K562 (cell line): Measurements from ENCODE around the gene SHISA6. TPM values are rescaled to one million over a fixed set of nuclear protein-coding genes. Genes with fewer than 3 reads are reported as not detected.

ENCODE experiments used
- ATAC-seq: fragments of 200-7000 bp; cut with Tn5 transposase; 3 replicates; pipeline ENCODE4 v1.9.1; 2020; ENCODE audit warnings: moderate library complexity
- BruUV-seq: library from RNA; stranded (reverse); fragments of 400-500 nt; replicated peaks from 2 replicates; lab custom pipeline; 2021; lab: Mats Ljungman, UMichigan
- CTCF ChIA-PET: fragments of 300-600 bp; formaldehyde crosslinking; extraction: SDS; loops from one replicate; lab custom pipeline; 2021; ENCODE audit warnings: low intra/inter-chr PET ratio; lab: Yijun Ruan, JAX
- POLR2A ChIA-PET: fragments of 300-600, 350-650 bp; sonication (Branson Sonifier 250); formaldehyde crosslinking; extraction: SDS; loops from one replicate; lab custom pipeline; 2021; ENCODE audit warnings: antibody characterized with exemption, inconsistent platforms; lab: Yijun Ruan, JAX
- DNase-seq, 4 experiments: peaks; one replicate each; pipeline versions ENCODE4 v3.0.0 to v3.0.0-alpha.2; 2011 to 2018; ENCODE audit warnings: low spot score in 3 of 4, mixed read lengths in 3 of 4; ENCODE audit errors: extremely low read depth in 1 of 4
- FAIRE-seq: peaks from 2 replicates; lab custom pipeline; 2011; peaks lifted over from hg19 to GRCh38; lab: Jason Lieb, UNC
- H2AFZ ChIP-seq: 2 replicates; pipeline ENCODE4 v1.6.0; 2011; ENCODE audit warnings: low read depth, low read length, control low read depth, inconsistent platforms
- H3K27ac ChIP-seq: fragments of 200-600 bp; 3 replicates; pipeline ENCODE4 v1.8.0; 2011; ENCODE audit warnings: low read depth, mild to moderate bottlenecking, control low read depth, inconsistent platforms, low read length, moderate library complexity, mixed read lengths; ENCODE audit errors: extremely low read depth
- H3K27me3 ChIP-seq, 2 experiments: fragments of 300-600 bp in 1 of 2; 2 replicates in 1 of 2; 3 replicates in 1 of 2; pipeline versions ENCODE4 v1.6.0 to v1.8.0; 2011; ENCODE audit warnings: inconsistent platforms in 2 of 2, low read length in 2 of 2, mild to moderate bottlenecking in 1 of 2, mixed read lengths in 1 of 2, moderate library complexity in 1 of 2; ENCODE audit not compliant: control insufficient read depth in 2 of 2, insufficient read depth in 2 of 2
- H3K36me3 ChIP-seq: fragments of 300-600 bp; 3 replicates; pipeline ENCODE4 v1.8.0; 2011; ENCODE audit warnings: mild to moderate bottlenecking, low read length, inconsistent platforms; ENCODE audit not compliant: control insufficient read depth, insufficient read depth
- H3K4me1 ChIP-seq, 2 experiments: fragments of 200-600 bp in 1 of 2; replicated peaks in 1 of 2; 2 replicates in 1 of 2; 3 replicates in 1 of 2; pipeline versions ENCODE4 v1.5.1 to v1.8.0; 2011; ENCODE audit warnings: inconsistent platforms in 2 of 2, low read length in 2 of 2, mild to moderate bottlenecking in 1 of 2, mixed read lengths in 1 of 2, moderate library complexity in 1 of 2; ENCODE audit not compliant: control insufficient read depth in 2 of 2, insufficient read depth in 2 of 2
- H3K4me2 ChIP-seq: 2 replicates; pipeline ENCODE4 v1.6.1; 2011; ENCODE audit warnings: low read length, control low read depth, inconsistent platforms, mixed read lengths; ENCODE audit not compliant: insufficient read depth
- H3K4me3 ChIP-seq: fragments of 200-600 bp; sonication (generic), shearing (Covaris generic); 2 replicates; pipeline ENCODE4 v1.5.1; 2016; ENCODE audit warnings: control low read depth, inconsistent platforms
- H3K79me2 ChIP-seq: fragments of 200-600 bp; 3 replicates; pipeline ENCODE4 v1.8.0; 2011; ENCODE audit warnings: low read length, inconsistent platforms; ENCODE audit not compliant: control insufficient read depth, insufficient read depth
- H3K9ac ChIP-seq, 2 experiments: 2 replicates each; pipeline versions ENCODE4 v1.6.0 to v1.6.1; 2011; ENCODE audit warnings: low read depth in 2 of 2, low read length in 2 of 2, control low read depth in 1 of 2, inconsistent platforms in 1 of 2, mild to moderate bottlenecking in 1 of 2, mixed read lengths in 1 of 2; ENCODE audit not compliant: insufficient read depth in 1 of 2
- H3K9me1 ChIP-seq: one replicate; pipeline ENCODE4 v1.6.0; 2011; ENCODE audit warnings: inconsistent platforms, mild to moderate bottlenecking, low read length, moderate library complexity; ENCODE audit not compliant: control insufficient read depth, insufficient read depth
- H3K9me3 ChIP-seq: replicated peaks from 2 replicates; pipeline ENCODE4 v1.5.1; 2011; ENCODE audit warnings: low read depth, low read length, inconsistent platforms; ENCODE audit not compliant: control insufficient read depth, insufficient read depth
- H4K20me1 ChIP-seq: replicated peaks from 2 replicates; pipeline ENCODE4 v1.6.1; 2011; ENCODE audit warnings: low read length, inconsistent platforms, mixed read lengths; ENCODE audit not compliant: control insufficient read depth, insufficient read depth
- FOXJ2 ChIP-seq: fragments of 200-800 bp; sonication (Bioruptor generic); IDR thresholded peaks from 2 replicates; pipeline ENCODE4 v1.6.1; 2016; ENCODE audit warnings: missing genetic modification characterization, missing compliant biosample characterization
- HNRNPLL ChIP-seq: fragments of 200-400 bp; formaldehyde crosslinking; IDR thresholded peaks from 2 replicates; pipeline ENCODE4 v1.6.1; 2017; ENCODE audit warnings: low read length, low read depth, mild to moderate bottlenecking; ENCODE audit not compliant: poor library complexity, severe bottlenecking
- NFIC ChIP-seq: fragments of 450-650 bp; IDR thresholded peaks from 2 replicates; pipeline ENCODE4 v1.6.1; 2017; ENCODE audit warnings: mild to moderate bottlenecking, inconsistent platforms
- RUNX1 ChIP-seq: sonication (generic); IDR thresholded peaks from 2 replicates; pipeline ENCODE4 v1.6.1; 2016; ENCODE audit warnings: antibody characterized with exemption, low read depth
- SMAD2 ChIP-seq: fragments of 150-350 bp; IDR thresholded peaks from 2 replicates; pipeline ENCODE4 v1.6.1; 2014; ENCODE audit warnings: low read depth, mild to moderate bottlenecking, low read length
- ZNF24 ChIP-seq: fragments of 450-650 bp; IDR thresholded peaks from 2 replicates; pipeline ENCODE4 v1.6.1; 2016
- WGBS: fragments of 100-300 bp; shearing (Covaris generic); methylation state at CpG from one replicate; pipeline ENCODE4 v1.1.6; 2016; ENCODE audit warnings: low coverage, mixed read lengths; ENCODE audit not compliant: insufficient coverage; ENCODE audit errors: missing lambda C conversion rate; 5-methylcytosine and 5-hydroxymethylcytosine counted together
- in situ Hi-C: fragments of 300-500 bp; cut with MboI; formaldehyde crosslinking; loops from 4 replicates; pipeline ENCODE4 v1.15.0; 2018; ENCODE audit warnings: inconsistent platforms, mixed read lengths
- intact Hi-C: fragments of 100-400 bp; cut with micrococcal nuclease; formaldehyde crosslinking; loops from 2 replicates; pipeline ENCODE4 v1.14.2; 2022
- polyA plus RNA-seq, 8 experiments: library from polyadenylated mRNA; depleted of rRNA in 4 of 8; stranded (reverse) in 5 of 8; unstranded in 3 of 8; fragments of >200 nt; fragmentation: Nextera tagmentation in 2 of 8; fragmentation: Illumina TruSeq in 1 of 8; extraction: Ambion mirVana in 2 of 8; extraction: Trizol in 1 of 8; gene quantifications; 2 replicates each; pipeline versions ENCODE4 v1.2.1 to v1.2.3, GENCODE V29; 2011 to 2014; ENCODE audit warnings: inconsistent platforms in 1 of 8, missing spikeins in 1 of 8
- total RNA-seq, 7 experiments: library from RNA; depleted of rRNA in 6 of 7; stranded (reverse); fragments of >200 nt in 6 of 7; fragmentation: Illumina TruSeq in 2 of 7; extraction: Trizol in 2 of 7; gene quantifications; 2 replicates each; pipeline versions ENCODE4 v1.2.1 to v1.2.3, GENCODE V29; 2011 to 2021; ENCODE audit warnings: low replicate concordance in 1 of 7
- TF ChIP-seq, protein P1 (sequence below): fragments of 250-450 bp; sonication (Bioruptor Pico); IDR thresholded peaks from 2 replicates; pipeline ENCODE4 v1.4.0; 2020; ENCODE audit warnings: mild to moderate bottlenecking, moderate library complexity
- TF ChIP-seq, protein P2 (sequence below): fragments of 450-650 bp; IDR thresholded peaks from one replicate; pipeline ENCODE4 v1.6.1; 2018; ENCODE audit warnings: mild to moderate bottlenecking, moderate library complexity; ENCODE audit not compliant: partially characterized antibody

SHISA6 gene
- total and polyA plus RNA-seq, 9 of the 15 experiments (the other 6 are each of a cell fraction or from before 2014, with no cell fraction given) = not detected

DNA sequence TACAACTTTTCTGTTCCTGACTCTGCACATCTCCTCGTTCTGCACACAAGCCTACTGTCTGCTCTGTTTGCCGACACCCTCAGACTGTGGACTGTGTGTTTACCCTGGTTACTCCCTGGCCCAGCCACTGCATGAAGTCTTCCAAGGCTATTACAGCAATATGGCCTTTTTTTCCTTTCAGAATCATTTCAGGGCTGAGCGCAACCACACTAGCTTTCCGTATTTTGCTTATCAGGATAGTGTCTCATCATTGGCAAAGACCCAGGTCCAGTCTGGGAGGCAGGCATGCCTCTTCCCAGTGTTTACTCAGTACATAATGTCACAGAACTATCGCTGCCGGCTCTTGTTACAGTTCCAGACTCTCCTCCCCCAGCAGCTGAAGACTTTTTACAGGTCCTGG, 367.4 kb downstream of the SHISA6 start:
- DNase-seq (peak in 2 of 4 experiments; percentile 13 to 33), ATAC-seq (peak; percentile 42; the same call in 2 of the 3 replicates), FAIRE-seq (no peak)
- POLR2A ChIA-PET = no interaction called here
- Histone ChIP-seq H3K9ac (no peak overlapping the region), H3K36me3 (no peaks in the 10 kb centered on the region), H3K27me3 (peaks cover 0 to 11% of the 10 kb centered on the region in 2 experiments; a peak in 1 of 5 replicates)
- TF ChIP-seq HNRNPLL (peak; percentile 92), ZNF24 (0 out of 2 replicates have a peak, but pooled peaks have one; percentile 23), FOXJ2 (tag) (peak; percentile 42; the same call in 1 of the 2 replicates), SMAD2 (no peak), NFIC (peak; percentile 60), RUNX1 (no peak)
- TF ChIP-seq, protein P1, sequence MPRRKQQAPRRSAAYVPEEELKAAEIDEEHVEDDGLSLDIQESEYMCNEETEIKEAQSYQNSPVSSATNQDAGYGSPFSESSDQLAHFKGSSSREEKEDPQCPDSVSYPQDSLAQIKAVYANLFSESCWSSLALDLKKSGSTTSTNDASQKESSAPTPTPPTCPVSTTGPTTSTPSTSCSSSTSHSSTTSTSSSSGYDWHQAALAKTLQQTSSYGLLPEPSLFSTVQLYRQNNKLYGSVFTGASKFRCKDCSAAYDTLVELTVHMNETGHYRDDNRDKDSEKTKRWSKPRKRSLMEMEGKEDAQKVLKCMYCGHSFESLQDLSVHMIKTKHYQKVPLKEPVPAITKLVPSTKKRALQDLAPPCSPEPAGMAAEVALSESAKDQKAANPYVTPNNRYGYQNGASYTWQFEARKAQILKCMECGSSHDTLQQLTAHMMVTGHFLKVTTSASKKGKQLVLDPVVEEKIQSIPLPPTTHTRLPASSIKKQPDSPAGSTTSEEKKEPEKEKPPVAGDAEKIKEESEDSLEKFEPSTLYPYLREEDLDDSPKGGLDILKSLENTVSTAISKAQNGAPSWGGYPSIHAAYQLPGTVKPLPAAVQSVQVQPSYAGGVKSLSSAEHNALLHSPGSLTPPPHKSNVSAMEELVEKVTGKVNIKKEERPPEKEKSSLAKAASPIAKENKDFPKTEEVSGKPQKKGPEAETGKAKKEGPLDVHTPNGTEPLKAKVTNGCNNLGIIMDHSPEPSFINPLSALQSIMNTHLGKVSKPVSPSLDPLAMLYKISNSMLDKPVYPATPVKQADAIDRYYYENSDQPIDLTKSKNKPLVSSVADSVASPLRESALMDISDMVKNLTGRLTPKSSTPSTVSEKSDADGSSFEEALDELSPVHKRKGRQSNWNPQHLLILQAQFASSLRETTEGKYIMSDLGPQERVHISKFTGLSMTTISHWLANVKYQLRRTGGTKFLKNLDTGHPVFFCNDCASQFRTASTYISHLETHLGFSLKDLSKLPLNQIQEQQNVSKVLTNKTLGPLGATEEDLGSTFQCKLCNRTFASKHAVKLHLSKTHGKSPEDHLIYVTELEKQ = no peak
- TF ChIP-seq, protein P2, sequence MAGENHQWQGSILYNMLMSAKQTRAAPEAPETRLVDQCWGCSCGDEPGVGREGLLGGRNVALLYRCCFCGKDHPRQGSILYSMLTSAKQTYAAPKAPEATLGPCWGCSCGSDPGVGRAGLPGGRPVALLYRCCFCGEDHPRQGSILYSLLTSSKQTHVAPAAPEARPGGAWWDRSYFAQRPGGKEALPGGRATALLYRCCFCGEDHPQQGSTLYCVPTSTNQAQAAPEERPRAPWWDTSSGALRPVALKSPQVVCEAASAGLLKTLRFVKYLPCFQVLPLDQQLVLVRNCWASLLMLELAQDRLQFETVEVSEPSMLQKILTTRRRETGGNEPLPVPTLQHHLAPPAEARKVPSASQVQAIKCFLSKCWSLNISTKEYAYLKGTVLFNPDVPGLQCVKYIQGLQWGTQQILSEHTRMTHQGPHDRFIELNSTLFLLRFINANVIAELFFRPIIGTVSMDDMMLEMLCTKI = no peak
- TF ChIP-seq, all 486 proteins: peak for 4
- Histone ChIP-seq H3K4me2 (peak overlapping the region; percentile 46; the same call in 1 of the 2 replicates), H2AFZ (0 out of 2 replicates have a peak overlapping the region, but pooled peaks have one; percentile 1), H3K4me1 (peaks cover 0 to 2% of the 10 kb centered on the region in 2 experiments; a peak in 2 of 5 replicates), H3K79me2 (no peaks in the 10 kb centered on the region), H3K27ac (no peak overlapping the region), H3K9me3 (no peaks in the 10 kb centered on the region), H3K4me3 (no peak overlapping the region), H4K20me1 (no peaks in the 10 kb centered on the region), H3K9me1 (no peaks in the 10 kb centered on the region)
- intact Hi-C loops (no loop called here), in situ Hi-C loops (no loop called here)
- CTCF ChIA-PET = no interaction called here
- no TSS peak for BruUV-seq
- 0% methylated on average over 6 of the region's 6 CpGs for WGBS
